Ovary (tissue), 3 donors: ENCODE data around the gene CER1.

ENCODE experiments used
- POLR2A ChIP-seq: fragments of 450-650 bp; IDR thresholded peaks from one replicate; pipeline ENCODE4 v1.6.1; 2017; ENCODE audit warnings: antibody characterized with exemption, mild to moderate bottlenecking, moderate library complexity
- TF ChIP-seq, protein P1 (sequence below), 3 donors: fragments of 450-650 bp in 2 of 3; fragments of 200-600 bp in 1 of 3; IDR thresholded peaks; one replicate each; pipeline versions ENCODE4 v1.5.1 to v1.8.0; 2016 to 2022; ENCODE audit warnings: antibody characterized with exemption in 3 of 3, mild to moderate bottlenecking in 1 of 3
- donor health status: DM: no; HTN: no; CAD: no.

GRCh38 chr9:14723301-14723700 is 768 bp upstream of the CER1 start:
- TF ChIP-seq, protein P1, sequence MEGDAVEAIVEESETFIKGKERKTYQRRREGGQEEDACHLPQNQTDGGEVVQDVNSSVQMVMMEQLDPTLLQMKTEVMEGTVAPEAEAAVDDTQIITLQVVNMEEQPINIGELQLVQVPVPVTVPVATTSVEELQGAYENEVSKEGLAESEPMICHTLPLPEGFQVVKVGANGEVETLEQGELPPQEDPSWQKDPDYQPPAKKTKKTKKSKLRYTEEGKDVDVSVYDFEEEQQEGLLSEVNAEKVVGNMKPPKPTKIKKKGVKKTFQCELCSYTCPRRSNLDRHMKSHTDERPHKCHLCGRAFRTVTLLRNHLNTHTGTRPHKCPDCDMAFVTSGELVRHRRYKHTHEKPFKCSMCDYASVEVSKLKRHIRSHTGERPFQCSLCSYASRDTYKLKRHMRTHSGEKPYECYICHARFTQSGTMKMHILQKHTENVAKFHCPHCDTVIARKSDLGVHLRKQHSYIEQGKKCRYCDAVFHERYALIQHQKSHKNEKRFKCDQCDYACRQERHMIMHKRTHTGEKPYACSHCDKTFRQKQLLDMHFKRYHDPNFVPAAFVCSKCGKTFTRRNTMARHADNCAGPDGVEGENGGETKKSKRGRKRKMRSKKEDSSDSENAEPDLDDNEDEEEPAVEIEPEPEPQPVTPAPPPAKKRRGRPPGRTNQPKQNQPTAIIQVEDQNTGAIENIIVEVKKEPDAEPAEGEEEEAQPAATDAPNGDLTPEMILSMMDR (IDR thresholded peaks at IDR 0.05): no peak
- no peak for TF ChIP-seq POLR2A
